Cerebellar nuclear complex (tissue), 1 donor: Measurements from ENCODE around the gene TNFAIP6.

Source experiments
- DNase-seq, 2 experiments: peaks; one replicate each; lab custom pipeline; 2025; lab: John Stamatoyannopoulos, UW

TNFAIP6 gene

GRCh38 chr2:151359768-151360461, 2.5 kb downstream of the TNFAIP6 start:
- DNase-seq: no peak

GRCh38 chr2:151361674-151362370, 4.4 kb downstream of the TNFAIP6 start:
- no peak for DNase-seq

GRCh38 chr2:151363709-151364108, 6.3 kb downstream of the TNFAIP6 start:
- DNase-seq: no peak

- DNase-seq: no peak
Measured at GRCh38 chr2:151367571-151367970, 10.2 kb downstream of the TNFAIP6 start.

GRCh38 chr2:151374436-151374835, 17.0 kb downstream of the TNFAIP6 start:
- no peak for DNase-seq

- no peak for DNase-seq
Measured at GRCh38 chr2:151379169-151379568, 21.8 kb downstream of the TNFAIP6 start.

- no peak for DNase-seq
Measured at GRCh38 chr2:151380580-151381235, 23.3 kb downstream of the TNFAIP6 start.

- no peak for DNase-seq
Measured at GRCh38 chr2:151381266-151381665, 23.9 kb downstream of the TNFAIP6 start.

GRCh38 chr2:151388011-151388410, 30.6 kb downstream of the TNFAIP6 start:
- no peak for DNase-seq

- DNase-seq: no peak
Measured at GRCh38 chr2:151391436-151391835, 34.0 kb downstream of the TNFAIP6 start.

- no peak for DNase-seq
Measured at GRCh38 chr2:151394509-151394908, 37.1 kb downstream of the TNFAIP6 start.

- no peak for DNase-seq
Measured at GRCh38 chr2:151395509-151396374, 38.4 kb downstream of the TNFAIP6 start.

- DNase-seq: no peak
Measured at GRCh38 chr2:151399981-151400380, 42.6 kb downstream of the TNFAIP6 start.

- no peak for DNase-seq
Measured at GRCh38 chr2:151401149-151401548, 43.8 kb downstream of the TNFAIP6 start.

- no peak for DNase-seq
Measured at GRCh38 chr2:151403914-151404313, 46.5 kb downstream of the TNFAIP6 start.

- DNase-seq: no peak
Measured at GRCh38 chr2:151405376-151405775, 48.0 kb downstream of the TNFAIP6 start.

- no peak for DNase-seq
Measured at GRCh38 chr2:151407281-151407680, 49.9 kb downstream of the TNFAIP6 start.

GRCh38 chr2:151408788-151409600, 51.6 kb downstream of the TNFAIP6 start:
- DNase-seq: no peak

- DNase-seq: peak in 1 of 2 experiments; percentile 56
Measured at GRCh38 chr2:151409601-151410484, 52.5 kb downstream of the TNFAIP6 start, which contains the start of gene RIF1. TSS of gene RIF1 (plus strand) at chr2:151409902. CDS start at chr2:151410424, 522 bp downstream.

- no peak for DNase-seq
Measured at GRCh38 chr2:151410485-151410834, 53.1 kb downstream of the TNFAIP6 start.
